Nephron progenitor cell (in vitro differentiated cells): ENCODE measurements around the gene KATNB1.

Experiments used
- DNase-seq: peaks from one replicate; pipeline ENCODE4 v3.0.0; 2021
- H3K27ac Mint-ChIP-seq: 2 replicates; pipeline ENCODE4 v1.8.0; 2021; ENCODE audit warnings: mild to moderate bottlenecking, moderate library complexity, mixed read lengths
- H3K27me3 Mint-ChIP-seq: 2 replicates; pipeline ENCODE4 v1.8.0; 2021; ENCODE audit warnings: mild to moderate bottlenecking, low read depth, mixed read lengths; ENCODE audit not compliant: poor library complexity
- H3K36me3 Mint-ChIP-seq: 2 replicates; pipeline ENCODE4 v1.8.0; 2021; ENCODE audit warnings: low read depth, mixed read lengths
- H3K4me1 Mint-ChIP-seq: 2 replicates; pipeline ENCODE4 v1.8.0; 2021; ENCODE audit warnings: mixed read lengths
- H3K4me3 Mint-ChIP-seq: 2 replicates; pipeline ENCODE4 v1.8.0; 2021; ENCODE audit warnings: mild to moderate bottlenecking, moderate library complexity, mixed read lengths
- H3K9me3 Mint-ChIP-seq: 2 replicates; pipeline ENCODE4 v1.8.0; 2021; ENCODE audit warnings: mild to moderate bottlenecking, moderate library complexity, mixed read lengths
- TF ChIP-seq, protein P1 (sequence below): fragments of 200-600 bp; sonication (generic); IDR thresholded peaks from 2 replicates; pipeline ENCODE4 v1.5.0; 2021; ENCODE audit warnings: antibody characterized with exemption

The KATNB1 gene

GRCh38 chr16:57735755-57736418, at the start of gene KATNB1:
KATNB1 (plus strand) TSS chr16:57735770; CDS start chr16:57737244, 1,474 bp downstream.
- H3K27me3 Mint-ChIP-seq: peaks cover 5% of the 10 kb centered on the region
- peaks cover 36% of the 10 kb centered on the region for H3K4me1 Mint-ChIP-seq
- no peak for DNase-seq
- peaks cover 16% of the 10 kb centered on the region for H3K9me3 Mint-ChIP-seq
- H3K27ac Mint-ChIP-seq: peak within 1 kb of the TSS; percentile 100
- TF ChIP-seq, protein P1, sequence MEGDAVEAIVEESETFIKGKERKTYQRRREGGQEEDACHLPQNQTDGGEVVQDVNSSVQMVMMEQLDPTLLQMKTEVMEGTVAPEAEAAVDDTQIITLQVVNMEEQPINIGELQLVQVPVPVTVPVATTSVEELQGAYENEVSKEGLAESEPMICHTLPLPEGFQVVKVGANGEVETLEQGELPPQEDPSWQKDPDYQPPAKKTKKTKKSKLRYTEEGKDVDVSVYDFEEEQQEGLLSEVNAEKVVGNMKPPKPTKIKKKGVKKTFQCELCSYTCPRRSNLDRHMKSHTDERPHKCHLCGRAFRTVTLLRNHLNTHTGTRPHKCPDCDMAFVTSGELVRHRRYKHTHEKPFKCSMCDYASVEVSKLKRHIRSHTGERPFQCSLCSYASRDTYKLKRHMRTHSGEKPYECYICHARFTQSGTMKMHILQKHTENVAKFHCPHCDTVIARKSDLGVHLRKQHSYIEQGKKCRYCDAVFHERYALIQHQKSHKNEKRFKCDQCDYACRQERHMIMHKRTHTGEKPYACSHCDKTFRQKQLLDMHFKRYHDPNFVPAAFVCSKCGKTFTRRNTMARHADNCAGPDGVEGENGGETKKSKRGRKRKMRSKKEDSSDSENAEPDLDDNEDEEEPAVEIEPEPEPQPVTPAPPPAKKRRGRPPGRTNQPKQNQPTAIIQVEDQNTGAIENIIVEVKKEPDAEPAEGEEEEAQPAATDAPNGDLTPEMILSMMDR: no peak
- peaks cover 14% of the 10 kb centered on the region for H3K36me3 Mint-ChIP-seq
- peak within 1 kb of the TSS; percentile 98 for H3K4me3 Mint-ChIP-seq

DNA sequence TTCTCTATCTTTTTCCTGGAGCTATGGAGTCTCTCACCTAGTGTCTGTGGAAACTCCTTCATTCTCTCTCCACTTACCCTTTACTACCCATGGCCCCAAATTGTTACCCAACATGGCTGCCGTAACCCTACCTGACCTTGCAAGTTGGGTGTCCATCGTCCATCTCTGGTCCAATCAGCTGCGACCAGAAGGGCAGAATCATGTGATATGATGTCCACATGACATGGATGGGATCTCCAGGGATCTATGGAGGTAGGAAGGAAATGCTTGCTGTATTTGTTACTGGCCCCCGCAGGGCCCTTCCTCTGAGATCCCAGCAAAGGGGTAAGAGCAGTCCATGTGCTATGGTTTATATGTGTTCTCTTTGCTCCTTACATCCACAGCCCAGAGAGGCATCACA, 49.0 kb upstream of the KATNB1 start:
- H3K4me3 Mint-ChIP-seq: no peak overlapping the region
- no peaks in the 10 kb centered on the region for H3K36me3 Mint-ChIP-seq
- peaks cover 49% of the 10 kb centered on the region for H3K4me1 Mint-ChIP-seq
- DNase-seq: no peak
- TF ChIP-seq, protein P1: no peak
- no peaks in the 10 kb centered on the region for H3K9me3 Mint-ChIP-seq
- H3K27ac Mint-ChIP-seq: no peak overlapping the region
- no peaks in the 10 kb centered on the region for H3K27me3 Mint-ChIP-seq

DNA sequence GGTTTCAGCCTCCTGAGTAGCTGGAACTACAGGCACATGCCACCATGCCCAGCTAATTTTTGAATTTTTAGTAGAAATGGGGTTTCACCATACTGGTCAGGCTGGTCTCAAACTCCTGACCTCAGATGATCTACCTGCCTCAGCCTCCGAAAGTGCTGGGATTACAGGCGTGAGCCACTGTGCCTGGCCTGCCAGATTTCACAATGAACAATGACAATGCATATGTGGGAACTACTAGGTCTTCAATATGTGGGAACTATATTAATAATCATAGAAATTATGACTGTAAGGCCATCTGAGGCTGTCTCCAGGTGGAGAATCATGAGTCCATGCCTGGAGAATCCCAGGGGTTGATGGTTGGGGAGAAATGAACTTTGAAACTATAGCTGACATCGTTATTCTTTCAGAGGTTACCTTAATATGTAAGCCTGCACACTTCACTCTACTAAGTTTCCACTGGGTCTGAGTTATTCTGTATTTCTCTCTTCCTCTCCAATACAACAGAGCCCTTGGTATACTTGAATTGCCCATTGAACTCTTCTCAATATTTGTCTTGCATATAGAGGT, 48.1 kb upstream of the KATNB1 start:
- Mint-ChIP-seq H3K4me1 (peaks cover 48% of the 10 kb centered on the region), H3K36me3 (no peaks in the 10 kb centered on the region), H3K9me3 (no peaks in the 10 kb centered on the region), H3K4me3 (no peak overlapping the region), H3K27me3 (no peaks in the 10 kb centered on the region), H3K27ac (no peak overlapping the region)
- TF ChIP-seq, protein P1: no peak
- DNase-seq: no peak

DNA sequence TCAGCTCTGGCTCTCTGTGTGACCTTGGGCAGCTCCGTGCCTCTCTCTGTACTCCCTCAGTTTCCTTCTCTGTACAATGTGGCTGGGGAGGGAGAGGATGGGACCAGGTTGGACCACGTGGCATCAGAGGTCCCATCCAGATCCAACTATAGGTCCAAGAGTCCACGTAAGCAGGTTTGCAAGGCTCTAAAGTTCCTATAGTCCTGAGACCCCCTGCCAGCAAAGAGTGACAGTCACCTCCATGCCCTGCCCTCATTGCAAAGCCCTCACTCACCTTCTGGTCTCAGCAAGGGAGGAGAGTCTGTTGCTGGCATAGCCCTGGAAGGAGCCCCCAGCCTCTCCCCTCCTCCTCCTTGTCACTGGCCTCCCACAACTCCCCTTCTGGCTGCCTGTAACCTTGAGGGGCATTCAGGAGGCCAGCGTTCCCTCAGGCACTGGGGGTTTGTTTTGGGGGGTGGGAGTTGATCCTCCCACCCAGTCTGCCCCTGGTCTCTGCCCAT, 47.0 kb upstream of the KATNB1 start:
- no peak overlapping the region for H3K27ac Mint-ChIP-seq
- no peak for DNase-seq
- peaks cover 48% of the 10 kb centered on the region for H3K4me1 Mint-ChIP-seq
- no peaks in the 10 kb centered on the region for H3K36me3 Mint-ChIP-seq
- no peak overlapping the region for H3K4me3 Mint-ChIP-seq
- no peaks in the 10 kb centered on the region for H3K9me3 Mint-ChIP-seq
- no peaks in the 10 kb centered on the region for H3K27me3 Mint-ChIP-seq
- TF ChIP-seq, protein P1: no peak

GRCh38 chr16:57688987-57689761, 46.4 kb upstream of the KATNB1 start:
- Mint-ChIP-seq H3K36me3 (no peaks in the 10 kb centered on the region), H3K27me3 (no peaks in the 10 kb centered on the region), H3K4me1 (peaks cover 52% of the 10 kb centered on the region), H3K27ac (peak overlapping the region; percentile 25), H3K9me3 (no peaks in the 10 kb centered on the region), H3K4me3 (no peak overlapping the region)
- TF ChIP-seq, protein P1: no peak
- DNase-seq: no peak
